Activated CD4-positive, CD25-positive, alpha-beta regulatory T cell (primary cell): ENCODE data around the gene KLF9.
"Not testable (repeated sequence)": the region's sequence is repeated elsewhere in the genome, so short reads cannot be mapped to it uniquely, and the experiment has no call there.

ENCODE experiments used
- DNase-seq, 4 experiments: peaks; one replicate each; lab custom pipeline; 2025; lab: John Stamatoyannopoulos, UW

Gene KLF9

GRCh38 chr9:70403618-70404025, 10.8 kb downstream of the KLF9 start:
- DNase-seq, result no peak

DNA sequence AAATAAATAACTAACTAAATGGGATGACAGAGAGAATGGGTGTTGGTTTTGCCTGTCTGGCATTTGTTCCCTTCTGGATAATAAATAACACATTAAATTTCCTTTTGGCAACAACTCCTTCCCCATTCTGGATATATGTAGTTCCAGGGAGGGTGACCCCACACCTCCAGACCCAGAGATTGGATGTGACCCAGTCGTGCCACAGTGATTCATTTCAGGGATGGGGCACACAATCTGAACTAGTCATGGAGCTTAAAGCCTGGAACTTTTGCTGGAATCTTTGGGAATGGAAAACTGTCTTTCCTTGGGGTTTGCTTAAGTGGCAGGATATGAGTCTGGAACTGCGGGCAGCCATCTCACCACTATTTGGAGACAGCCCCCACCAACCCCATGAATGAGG, 11.3 kb downstream of the KLF9 start:
- no peak for DNase-seq

- DNase-seq, result no peak
Measured at GRCh38 chr9:70402213-70402612, 12.2 kb downstream of the KLF9 start.

DNA sequence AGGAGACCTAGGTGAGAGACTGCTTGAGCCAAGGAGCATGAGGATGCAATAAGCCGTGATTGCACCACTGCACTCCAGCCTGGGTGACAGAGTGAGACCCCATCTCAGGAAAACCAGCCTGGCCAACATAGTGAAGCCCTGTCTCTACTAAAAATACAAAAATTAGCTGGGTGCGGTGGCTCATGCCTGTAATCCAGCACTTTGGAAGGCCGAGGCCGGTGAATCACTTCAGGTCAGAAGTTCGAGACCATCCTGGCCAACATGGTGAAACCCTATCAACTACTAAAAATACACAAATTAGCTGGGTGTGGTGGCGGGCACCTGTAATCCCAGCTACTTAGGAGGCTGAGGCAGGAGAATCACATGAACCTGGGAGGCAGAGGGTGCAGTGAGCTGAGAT, 13.2 kb downstream of the KLF9 start:
- not testable (repeated sequence) for DNase-seq

DNA sequence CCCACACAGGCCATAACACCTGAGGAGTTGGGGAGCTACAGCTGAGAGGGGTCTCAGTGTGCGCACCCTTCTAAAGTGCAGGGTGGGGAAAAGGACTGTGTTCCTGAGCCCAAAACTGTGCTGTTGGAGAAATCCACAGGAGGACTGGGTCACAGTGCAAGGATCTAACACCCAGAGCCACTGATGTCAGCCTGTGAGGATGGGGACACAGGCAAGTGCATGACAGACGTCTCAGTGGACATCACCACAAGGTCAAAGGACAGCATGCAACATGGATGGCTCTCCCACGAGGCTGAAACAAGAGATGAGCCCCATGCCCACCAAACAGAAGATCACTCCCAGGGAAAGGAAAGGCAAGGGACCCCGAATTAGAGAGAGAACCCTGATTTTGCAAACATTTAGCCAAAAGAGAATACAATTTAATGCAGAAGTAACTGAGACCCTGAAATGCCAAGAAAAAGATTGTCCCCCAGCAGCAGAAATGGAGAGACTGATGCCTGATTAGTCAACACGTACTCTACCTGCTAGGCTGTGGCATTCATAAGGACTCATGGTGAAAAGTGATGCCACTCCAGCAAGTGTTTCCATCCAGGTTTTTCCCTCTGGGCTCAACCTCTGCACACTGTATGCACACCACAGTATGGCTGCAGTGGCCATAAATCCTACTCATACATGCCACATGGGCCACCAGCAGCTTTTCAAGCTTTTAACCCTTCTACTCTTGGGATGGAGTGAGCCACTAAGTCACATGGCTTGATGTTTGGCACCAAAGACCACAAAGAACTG, 14.2 kb downstream of the KLF9 start:
- DNase-seq, result no peak

DNA sequence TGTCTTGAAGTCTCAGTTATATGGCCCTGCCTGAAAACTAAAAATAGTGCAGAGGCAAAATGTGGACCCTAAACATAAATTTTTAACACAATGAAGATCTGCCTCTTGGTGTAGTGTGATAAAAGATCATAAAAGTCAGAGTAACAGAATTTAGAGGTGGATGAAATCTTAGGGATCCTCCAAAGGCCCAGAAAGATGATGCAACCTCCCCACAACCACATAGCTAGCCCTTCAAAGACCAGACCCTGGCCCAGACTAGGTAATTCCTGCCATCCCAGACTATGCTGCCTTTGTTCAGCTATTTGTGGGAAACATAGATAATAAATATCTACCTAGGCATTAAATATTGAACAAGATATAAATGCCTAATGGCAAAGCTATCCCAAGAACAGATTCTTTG, 15.3 kb downstream of the KLF9 start:
- no peak for DNase-seq

GRCh38 chr9:70398145-70398556, 16.3 kb downstream of the KLF9 start:
- no peak for DNase-seq

DNA sequence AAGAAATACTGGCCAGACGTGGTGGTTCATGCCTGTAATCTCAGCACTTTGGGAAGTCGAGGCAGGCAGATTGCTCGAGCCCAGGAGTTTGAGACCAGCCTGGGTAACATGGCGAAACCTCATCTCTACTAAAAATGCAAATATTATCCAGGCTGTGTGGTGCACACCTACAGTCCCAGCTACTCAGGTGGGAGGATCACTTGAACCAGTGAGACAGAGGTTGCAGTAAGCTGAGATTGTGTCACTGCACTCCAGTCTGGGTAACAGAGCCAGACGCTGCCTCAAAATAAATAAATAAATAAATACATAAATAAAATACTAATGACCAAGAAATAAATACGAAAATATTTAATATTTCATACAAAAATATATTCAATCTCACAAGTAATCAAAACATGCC, 18.8 kb downstream of the KLF9 start:
- no peak for DNase-seq

- no peak for DNase-seq
Measured at GRCh38 chr9:70392850-70393249, 21.6 kb downstream of the KLF9 start.

DNA sequence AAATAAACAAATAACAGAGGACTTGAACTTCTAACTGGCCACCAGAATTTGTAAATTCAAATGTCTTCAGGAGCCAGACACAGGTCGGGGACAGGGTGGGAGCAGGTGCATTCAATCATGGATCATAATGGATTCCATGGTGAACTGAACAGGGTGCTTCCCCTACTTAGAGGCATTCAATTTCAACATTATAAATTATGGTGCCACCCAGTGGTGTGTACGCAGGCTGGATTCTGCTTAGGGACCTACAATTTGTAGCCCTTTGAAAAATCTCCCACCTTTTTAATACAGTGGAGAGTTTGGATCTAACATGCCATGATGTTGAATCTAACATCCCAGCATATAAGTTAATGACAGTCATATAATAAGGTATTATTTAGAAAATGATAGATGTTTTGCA, 22.3 kb downstream of the KLF9 start:
- no peak for DNase-seq

- DNase-seq, result no peak
Measured at GRCh38 chr9:70390933-70391341, 23.5 kb downstream of the KLF9 start.

GRCh38 chr9:70389621-70390266, 24.7 kb downstream of the KLF9 start:
- no peak for DNase-seq

- no peak for DNase-seq
Measured at GRCh38 chr9:70389188-70389587, 25.3 kb downstream of the KLF9 start.

GRCh38 chr9:70387663-70388062, 26.8 kb downstream of the KLF9 start:
- DNase-seq, result no peak

DNA sequence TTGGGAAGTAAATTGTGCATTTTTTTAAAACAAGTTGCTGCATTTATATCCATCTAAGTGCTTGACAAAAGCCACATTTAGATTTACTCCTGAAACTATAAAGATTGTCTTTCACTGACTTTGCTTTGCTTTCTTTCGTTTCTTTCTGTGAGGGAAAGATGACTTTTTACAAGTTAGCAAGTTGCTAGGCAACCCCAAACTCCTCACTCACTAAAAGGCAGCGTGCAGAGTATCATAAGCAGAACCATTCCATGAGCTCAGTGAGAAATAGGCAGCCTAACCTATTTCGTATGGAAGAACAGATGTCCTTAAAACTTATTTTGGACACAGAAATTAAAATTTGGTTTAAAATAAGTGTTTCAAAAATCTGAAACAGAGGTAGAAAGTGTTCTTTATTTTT, 29.0 kb downstream of the KLF9 start:
- no peak for DNase-seq

DNA sequence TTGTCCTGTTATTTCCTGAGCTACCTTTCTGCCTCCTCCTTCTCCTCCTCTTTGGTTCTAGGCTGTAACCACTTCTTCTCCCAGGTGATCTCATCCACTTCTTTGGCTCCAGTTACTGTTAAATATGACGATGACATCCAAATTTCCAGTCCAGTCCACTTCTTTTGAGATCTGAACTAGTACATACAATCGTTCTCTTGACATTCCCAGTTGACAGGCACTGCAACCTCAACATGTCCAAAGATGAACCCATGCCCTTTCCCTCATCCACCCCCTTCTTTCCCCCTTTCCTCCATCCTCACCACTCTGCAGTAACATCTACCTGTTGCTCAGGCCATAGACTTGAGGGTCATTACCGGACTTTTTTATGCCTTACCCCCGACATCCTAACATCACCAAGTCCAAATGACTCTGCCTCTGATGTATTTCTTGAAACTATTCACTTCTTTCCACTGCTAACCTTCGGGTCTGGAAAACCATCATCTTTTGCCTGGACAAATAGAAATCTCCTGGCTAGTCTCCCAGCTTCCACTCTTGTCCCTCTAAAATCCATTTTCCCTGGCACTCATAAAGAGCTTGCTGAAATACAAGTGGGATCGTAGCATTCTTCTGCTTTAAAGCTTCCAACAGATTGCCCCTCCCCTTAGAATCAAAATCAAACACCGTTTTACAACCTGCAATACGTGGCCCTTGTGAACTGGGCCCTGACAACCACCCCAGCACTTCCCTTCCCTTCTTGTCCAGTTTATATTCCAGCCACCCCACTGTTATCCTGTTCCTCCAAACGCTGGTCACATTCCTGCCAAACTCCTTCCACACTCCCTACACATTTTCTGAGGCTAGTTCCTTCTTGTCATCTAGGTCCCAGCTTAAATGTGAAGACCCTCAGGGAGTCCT, 31.5 kb downstream of the KLF9 start:
- DNase-seq, result no peak

DNA sequence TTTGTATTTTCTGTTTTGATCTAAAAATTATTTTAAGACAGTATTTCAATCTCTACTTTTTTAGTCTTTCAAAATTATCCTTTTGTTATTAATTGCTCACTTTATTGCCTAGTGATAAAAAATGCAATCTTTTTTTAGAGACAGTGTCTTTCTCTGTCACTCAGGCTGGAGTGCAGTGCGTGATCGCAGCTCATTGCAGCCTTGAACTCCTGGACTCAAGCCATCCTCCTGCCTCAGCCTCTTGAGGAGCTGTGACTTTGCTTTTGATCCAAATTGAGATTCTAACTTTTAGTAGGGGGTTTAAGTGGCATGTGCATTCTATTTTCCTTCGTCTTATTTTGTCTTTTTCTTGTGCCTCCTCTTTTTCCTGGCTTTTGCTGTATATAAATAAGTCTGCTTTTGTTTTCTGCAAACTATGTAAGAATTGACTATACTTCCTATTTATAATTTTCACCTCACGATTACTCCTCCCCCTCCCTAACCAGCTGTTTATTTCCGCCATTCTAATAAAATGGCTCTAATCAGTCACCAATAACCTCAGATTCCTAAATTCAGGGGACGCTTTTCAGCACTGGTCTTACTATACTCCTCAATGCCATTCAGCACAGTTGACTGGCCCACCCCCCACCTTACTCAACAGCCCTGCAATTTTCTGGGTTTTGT, 32.3 kb downstream of the KLF9 start:
- DNase-seq, result no peak

- no peak for DNase-seq
Measured at GRCh38 chr9:70374962-70375618, 39.4 kb downstream of the KLF9 start.

DNA sequence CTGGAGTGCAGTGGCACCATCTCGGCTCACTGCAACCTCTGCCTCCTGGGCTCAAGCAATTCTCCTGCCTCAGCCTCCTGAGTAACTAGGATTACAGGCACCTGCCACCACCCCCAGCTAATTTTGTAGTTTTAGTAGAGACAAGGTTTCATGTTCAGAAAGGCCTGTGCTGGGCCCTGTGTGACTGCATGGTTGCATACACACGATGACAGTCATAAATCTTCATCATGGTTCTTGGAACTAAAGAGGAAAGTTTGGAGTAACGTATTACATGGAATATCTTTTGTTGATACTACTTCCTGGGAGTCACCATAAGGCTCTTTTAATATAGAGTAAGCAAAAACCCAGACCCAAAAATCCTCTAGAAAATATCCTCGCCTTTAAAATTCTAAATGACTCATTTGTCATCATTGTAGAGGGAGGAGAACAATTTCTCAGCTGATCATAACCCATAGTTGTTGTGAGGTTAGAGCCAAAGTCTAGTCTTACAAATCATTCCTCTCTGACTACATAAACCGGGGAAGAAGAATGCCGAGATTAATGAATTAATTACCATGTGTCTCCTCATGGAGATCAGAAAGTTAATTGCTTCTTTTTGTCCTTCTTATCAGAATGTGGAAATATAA, 47.0 kb downstream of the KLF9 start:
- no peak for DNase-seq

GRCh38 chr9:70363760-70364159, 50.7 kb downstream of the KLF9 start:
- DNase-seq, result no peak

DNA sequence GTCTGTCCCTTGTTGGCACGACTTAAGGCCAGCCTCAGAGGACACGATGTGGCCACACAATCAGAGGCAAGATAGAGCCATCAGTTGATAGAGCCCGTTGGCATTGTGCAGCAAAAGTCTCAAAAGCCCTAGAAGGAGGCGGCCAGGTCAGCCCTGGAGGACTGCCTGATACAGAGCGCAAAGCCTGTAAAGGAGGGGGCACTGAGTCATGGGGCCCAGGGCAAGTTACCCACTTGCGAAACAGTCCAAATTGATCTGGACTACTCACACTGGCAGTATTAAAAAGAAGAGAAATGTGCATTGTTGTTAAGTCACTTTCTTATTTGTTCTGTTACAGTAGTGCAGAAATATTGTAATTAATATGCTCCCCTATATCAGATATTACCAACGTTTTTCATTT, 51.5 kb downstream of the KLF9 start:
- no peak for DNase-seq
